Rectal smooth muscle tissue (tissue), 1 donor: ENCODE data around the gene OPA3.

ENCODE experiments used
- H3K27ac ChIP-seq: one replicate; pipeline ENCODE4 v1.7.0; 2013; ENCODE audit warnings: low read depth, low read length, inconsistent platforms
- H3K27me3 ChIP-seq: one replicate; pipeline ENCODE4 v1.7.0; 2013; ENCODE audit warnings: low read length; ENCODE audit not compliant: control insufficient read depth, insufficient read depth
- H3K36me3 ChIP-seq: one replicate; pipeline ENCODE4 v1.7.0; 2013; ENCODE audit warnings: low read length; ENCODE audit not compliant: control insufficient read depth, insufficient read depth
- H3K4me1 ChIP-seq: one replicate; pipeline ENCODE4 v1.7.0; 2013; ENCODE audit warnings: low read length; ENCODE audit not compliant: control insufficient read depth, insufficient read depth
- H3K4me3 ChIP-seq: one replicate; pipeline ENCODE4 v1.7.0; 2013; ENCODE audit warnings: low read length
- H3K9ac ChIP-seq: one replicate; pipeline ENCODE4 v1.7.0; 2013; ENCODE audit warnings: low read length

The OPA3 gene

DNA sequence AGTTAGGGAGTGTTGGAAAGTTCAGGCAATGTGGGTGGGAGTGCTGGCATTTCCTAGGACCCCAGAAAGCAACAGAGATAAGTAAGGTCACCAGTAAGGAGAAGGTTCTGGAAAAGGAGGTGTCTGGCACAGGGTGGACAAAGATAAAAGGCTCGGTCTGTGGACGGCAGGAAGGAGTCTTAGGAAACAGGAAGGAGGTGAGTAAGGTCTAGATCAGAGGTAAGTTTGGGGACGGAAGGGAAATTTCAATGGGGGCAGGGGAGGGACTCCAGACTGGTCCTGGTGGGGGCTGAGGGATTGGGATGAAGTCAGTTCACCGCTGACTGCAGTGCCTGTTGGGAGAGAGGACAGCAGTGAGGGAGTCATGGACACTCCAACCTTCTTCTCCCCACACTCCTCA, 7.8 kb upstream of the OPA3 start:
- H3K4me1 ChIP-seq, result no peaks in the 10 kb centered on the region
- no peak overlapping the region for H3K27ac ChIP-seq
- H3K9ac ChIP-seq, result no peak overlapping the region
- no peak overlapping the region for H3K4me3 ChIP-seq
- peaks cover 9% of the 10 kb centered on the region for H3K27me3 ChIP-seq
- H3K36me3 ChIP-seq, result no peaks in the 10 kb centered on the region

DNA sequence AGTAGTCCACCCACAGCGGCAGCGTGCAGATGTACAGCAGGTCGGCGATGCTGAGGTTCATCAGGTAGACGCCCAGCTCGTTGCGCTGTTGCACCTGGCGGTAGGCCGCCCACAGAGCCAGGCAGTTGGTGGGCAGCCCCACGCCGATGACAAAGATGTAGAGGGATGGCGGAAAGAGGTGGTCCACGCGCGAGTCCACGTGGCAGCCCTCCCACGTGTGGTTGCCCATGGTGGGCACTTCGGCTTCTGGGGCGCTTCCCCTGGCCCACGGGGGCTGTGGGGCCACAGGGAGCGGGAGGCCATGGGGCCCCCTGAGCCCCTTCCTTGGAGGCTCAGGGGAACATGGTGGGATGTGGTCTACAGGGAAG, 7.0 kb upstream of the OPA3 start:
- Histone ChIP-seq H3K27ac (no peak overlapping the region), H3K36me3 (no peaks in the 10 kb centered on the region), H3K4me1 (no peaks in the 10 kb centered on the region), H3K27me3 (peaks cover 9% of the 10 kb centered on the region), H3K9ac (no peak overlapping the region), H3K4me3 (no peak overlapping the region)

DNA sequence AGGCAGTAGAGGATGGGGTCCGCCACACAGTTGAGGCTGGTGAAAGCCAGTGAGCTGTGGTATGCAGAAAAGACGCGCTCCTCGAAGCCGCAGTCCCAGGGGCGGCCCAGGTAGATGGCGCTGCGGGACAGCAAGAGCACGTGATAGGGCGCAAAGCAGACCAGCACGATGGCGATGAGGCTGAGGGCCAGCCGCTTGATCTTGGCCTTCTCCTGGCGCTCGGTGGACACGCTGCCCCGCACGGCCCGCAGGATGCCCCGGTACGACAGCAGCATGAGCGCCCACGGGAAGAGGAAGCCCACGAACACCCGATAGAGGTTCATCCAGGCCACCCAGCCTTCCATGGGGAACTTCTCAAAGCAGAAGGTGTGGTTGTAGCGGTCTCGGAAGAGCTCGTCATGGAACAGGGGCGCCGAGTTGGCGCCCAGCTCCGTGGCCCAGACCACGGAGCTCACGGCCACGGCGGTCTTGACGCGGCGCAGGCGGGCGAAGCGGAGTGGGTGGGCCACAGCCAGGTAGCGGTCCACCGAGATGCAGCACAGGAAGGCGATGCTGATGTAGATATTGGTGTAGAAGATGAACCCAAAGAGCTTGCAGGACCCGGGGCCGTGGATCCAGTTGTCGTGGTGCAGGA, 6.5 kb upstream of the OPA3 start:
- no peak overlapping the region for H3K27ac ChIP-seq
- no peaks in the 10 kb centered on the region for H3K4me1 ChIP-seq
- H3K27me3 ChIP-seq, result peaks cover 9% of the 10 kb centered on the region
- no peak overlapping the region for H3K4me3 ChIP-seq
- H3K9ac ChIP-seq, result no peak overlapping the region
- no peaks in the 10 kb centered on the region for H3K36me3 ChIP-seq

DNA sequence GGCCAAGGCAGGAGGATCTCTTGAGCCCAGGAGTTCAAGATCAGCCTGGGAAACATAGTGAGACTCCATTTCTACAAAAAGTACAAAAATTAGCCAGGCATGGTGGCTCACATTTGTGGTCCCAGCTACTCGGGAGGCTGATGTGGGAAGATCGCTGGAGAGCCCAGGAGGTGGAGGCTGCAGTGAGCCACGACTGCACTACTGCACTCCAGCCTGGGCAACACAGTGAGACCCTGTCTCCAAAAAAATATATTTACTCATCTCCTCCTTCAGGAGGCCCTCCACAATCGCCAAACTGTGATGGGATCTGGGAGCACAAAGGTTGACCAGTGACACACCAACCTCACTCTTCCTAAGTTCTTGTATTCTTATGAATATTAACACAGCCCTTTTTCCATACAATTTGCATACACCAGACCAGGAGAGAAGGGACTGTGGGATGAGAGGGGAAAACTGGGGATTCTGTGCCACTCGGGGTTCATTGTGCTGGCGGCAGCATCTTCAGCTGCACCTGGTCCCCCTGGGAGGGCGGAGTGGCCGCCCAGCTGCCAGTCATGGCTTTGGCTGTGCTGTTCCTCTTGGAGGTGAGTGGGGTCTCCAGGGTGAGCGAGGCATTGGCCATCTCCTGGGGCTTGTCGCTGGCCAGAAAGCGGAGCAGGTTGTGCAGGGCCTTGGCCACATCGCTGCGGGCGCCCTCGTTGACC, 5.8 kb upstream of the OPA3 start:
- no peak overlapping the region for H3K9ac ChIP-seq
- no peak overlapping the region for H3K27ac ChIP-seq
- H3K4me3 ChIP-seq, result no peak overlapping the region
- no peaks in the 10 kb centered on the region for H3K36me3 ChIP-seq
- H3K27me3 ChIP-seq, result peaks cover 9% of the 10 kb centered on the region
- H3K4me1 ChIP-seq, result no peaks in the 10 kb centered on the region

DNA sequence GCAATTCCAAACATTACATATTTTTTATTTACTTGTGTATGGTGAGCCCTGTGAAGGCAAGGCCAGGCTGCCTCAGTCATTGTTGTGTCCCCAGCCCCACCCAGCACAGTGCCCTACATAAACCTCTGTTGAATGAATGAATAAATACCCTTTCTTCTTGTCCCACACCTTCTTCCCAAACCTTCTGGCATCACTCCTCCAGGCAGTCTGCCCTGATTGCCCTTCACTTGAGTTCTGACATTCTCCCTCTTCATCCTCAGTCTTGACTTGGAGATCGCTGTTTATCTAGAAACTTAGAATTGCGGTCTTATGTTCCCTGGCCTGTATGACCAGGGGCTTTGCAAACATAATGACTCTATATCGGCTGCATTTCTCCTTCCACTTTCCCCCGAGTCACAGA, 5.2 kb upstream of the OPA3 start:
- H3K27me3 ChIP-seq, result peaks cover 9% of the 10 kb centered on the region
- H3K4me1 ChIP-seq, result no peaks in the 10 kb centered on the region
- no peak overlapping the region for H3K4me3 ChIP-seq

GRCh38 chr19:45587873-45588272, 3.3 kb upstream of the OPA3 start:
- Histone ChIP-seq H3K36me3 (no peaks in the 10 kb centered on the region), H3K4me1 (no peaks in the 10 kb centered on the region), H3K27me3 (peaks cover 9% of the 10 kb centered on the region), H3K9ac (no peak overlapping the region), H3K4me3 (no peak overlapping the region), H3K27ac (no peak overlapping the region)

More for the DNA sequence above, 5.2 kb upstream of the OPA3 start:
- Histone ChIP-seq H3K36me3 (no peaks in the 10 kb centered on the region), H3K9ac (no peak overlapping the region), H3K27ac (no peak overlapping the region)

- no peaks in the 10 kb centered on the region for H3K4me1 ChIP-seq
- H3K27me3 ChIP-seq, result no peaks in the 10 kb centered on the region
- peak overlapping the region; percentile 73 for H3K4me3 ChIP-seq
- peak overlapping the region; percentile 61 for H3K9ac ChIP-seq
- H3K27ac ChIP-seq, result peak overlapping the region; percentile 100
- H3K36me3 ChIP-seq, result peaks cover 6% of the 10 kb centered on the region
Observed at GRCh38 chr19:45585158-45585577, 566 bp upstream of the OPA3 start.

DNA sequence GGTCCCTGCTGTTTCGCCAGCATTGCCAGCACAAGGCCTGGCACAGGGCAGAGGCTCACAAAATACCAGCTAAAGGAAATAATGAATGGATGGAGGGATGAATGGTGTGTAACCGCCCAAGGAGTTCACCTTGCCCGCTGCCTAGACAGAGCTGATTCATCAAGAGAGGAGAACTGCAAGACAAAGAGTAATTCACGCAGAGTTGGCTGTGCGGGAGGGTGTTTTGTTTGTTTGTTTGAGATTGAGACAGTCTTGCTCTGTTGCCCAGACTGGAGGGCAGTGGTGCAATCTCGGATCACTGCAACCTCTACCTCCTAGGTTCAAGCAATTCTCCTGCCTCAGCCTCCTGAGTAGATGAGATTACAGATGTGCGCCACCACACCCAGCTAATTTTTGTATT, 3.0 kb downstream of the OPA3 start:
- peaks cover 10% of the 10 kb centered on the region for H3K4me1 ChIP-seq
- no peaks in the 10 kb centered on the region for H3K27me3 ChIP-seq
- H3K27ac ChIP-seq, result no peak overlapping the region
- H3K36me3 ChIP-seq, result peaks cover 6% of the 10 kb centered on the region
- H3K9ac ChIP-seq, result no peak overlapping the region
- no peak overlapping the region for H3K4me3 ChIP-seq

DNA sequence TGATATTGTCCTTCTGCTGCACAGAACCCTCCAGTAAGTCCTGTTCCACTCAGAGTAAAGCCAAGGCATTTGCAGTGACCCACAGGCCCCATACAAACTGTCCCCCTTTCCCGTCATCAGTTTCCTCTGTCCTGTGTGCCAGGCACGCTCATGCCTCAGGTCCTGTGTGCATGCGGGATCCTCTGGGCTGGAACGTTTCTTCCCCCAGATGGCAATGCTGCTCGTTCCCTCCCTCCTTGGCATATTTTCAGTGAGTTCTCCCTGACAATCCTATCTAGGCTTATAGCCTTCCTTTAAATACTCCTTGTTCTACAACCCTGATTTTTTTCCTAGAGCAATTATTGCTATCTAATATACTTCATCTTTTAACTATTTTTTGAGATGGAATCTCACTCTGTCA, 5.7 kb downstream of the OPA3 start:
- Histone ChIP-seq H3K27ac (no peak overlapping the region), H3K36me3 (peaks cover 6% of the 10 kb centered on the region), H3K4me1 (peaks cover 11% of the 10 kb centered on the region), H3K9ac (no peak overlapping the region), H3K27me3 (no peaks in the 10 kb centered on the region), H3K4me3 (no peak overlapping the region)

DNA sequence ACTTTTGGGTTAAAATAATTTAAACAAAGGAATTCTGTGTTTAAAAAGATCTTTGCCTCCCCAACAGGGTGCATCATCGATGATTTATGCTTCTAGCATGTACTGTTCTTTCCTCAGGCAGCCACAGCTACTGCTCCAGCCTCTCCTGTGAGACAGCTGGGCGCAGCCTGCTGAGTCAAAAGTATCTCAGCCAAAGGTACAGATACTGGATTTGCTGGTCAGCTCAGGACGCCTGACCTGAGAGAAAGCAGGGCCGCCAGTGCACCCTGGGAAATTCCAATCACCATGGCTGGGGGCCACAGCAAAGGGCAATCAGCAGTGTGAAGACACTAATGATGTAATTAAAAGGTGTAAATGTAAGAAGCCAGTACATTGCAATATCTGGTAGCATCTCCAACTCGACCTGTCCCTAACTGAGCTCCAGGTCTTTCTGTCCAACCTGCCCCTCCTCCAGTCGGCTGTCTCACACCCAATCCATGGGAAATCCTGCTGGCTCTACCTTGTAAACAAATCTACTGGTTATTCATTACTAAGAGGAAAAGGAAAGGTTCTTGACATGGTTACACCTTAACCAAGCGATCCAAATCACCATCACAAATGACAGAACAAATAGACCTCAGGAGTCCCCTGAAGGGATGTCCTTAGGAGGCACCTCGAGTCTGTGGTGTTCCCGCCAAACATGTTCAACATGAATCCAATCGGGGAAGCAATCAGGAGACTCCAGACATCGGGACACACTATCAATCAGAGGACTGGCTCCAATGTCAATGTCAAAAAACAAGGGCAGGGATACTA, 7.3 kb downstream of the OPA3 start:
- Histone ChIP-seq H3K9ac (no peak overlapping the region), H3K27me3 (no peaks in the 10 kb centered on the region), H3K4me3 (no peak overlapping the region), H3K36me3 (peaks cover 6% of the 10 kb centered on the region), H3K27ac (peak overlapping the region; percentile 62), H3K4me1 (peaks cover 11% of the 10 kb centered on the region)

- Histone ChIP-seq H3K9ac (no peak overlapping the region), H3K4me1 (peaks cover 11% of the 10 kb centered on the region), H3K36me3 (peaks cover 6% of the 10 kb centered on the region), H3K27me3 (no peaks in the 10 kb centered on the region), H3K4me3 (no peak overlapping the region), H3K27ac (peak overlapping the region; percentile 62)
Observed at GRCh38 chr19:45576682-45577081, 7.9 kb downstream of the OPA3 start.

- no peak overlapping the region for H3K9ac ChIP-seq
- no peaks in the 10 kb centered on the region for H3K27me3 ChIP-seq
- H3K27ac ChIP-seq, result no peak overlapping the region
- H3K4me3 ChIP-seq, result no peak overlapping the region
- no peaks in the 10 kb centered on the region for H3K36me3 ChIP-seq
- peaks cover 11% of the 10 kb centered on the region for H3K4me1 ChIP-seq
Observed at GRCh38 chr19:45575216-45575615, 9.4 kb downstream of the OPA3 start.
